Measurements from ENCODE around the gene RPS24.
"Not testable (repeated sequence)": the region's sequence is repeated elsewhere in the genome, so short reads cannot be mapped to it uniquely, and the experiment has no call there.

RPS24 gene

DNA sequence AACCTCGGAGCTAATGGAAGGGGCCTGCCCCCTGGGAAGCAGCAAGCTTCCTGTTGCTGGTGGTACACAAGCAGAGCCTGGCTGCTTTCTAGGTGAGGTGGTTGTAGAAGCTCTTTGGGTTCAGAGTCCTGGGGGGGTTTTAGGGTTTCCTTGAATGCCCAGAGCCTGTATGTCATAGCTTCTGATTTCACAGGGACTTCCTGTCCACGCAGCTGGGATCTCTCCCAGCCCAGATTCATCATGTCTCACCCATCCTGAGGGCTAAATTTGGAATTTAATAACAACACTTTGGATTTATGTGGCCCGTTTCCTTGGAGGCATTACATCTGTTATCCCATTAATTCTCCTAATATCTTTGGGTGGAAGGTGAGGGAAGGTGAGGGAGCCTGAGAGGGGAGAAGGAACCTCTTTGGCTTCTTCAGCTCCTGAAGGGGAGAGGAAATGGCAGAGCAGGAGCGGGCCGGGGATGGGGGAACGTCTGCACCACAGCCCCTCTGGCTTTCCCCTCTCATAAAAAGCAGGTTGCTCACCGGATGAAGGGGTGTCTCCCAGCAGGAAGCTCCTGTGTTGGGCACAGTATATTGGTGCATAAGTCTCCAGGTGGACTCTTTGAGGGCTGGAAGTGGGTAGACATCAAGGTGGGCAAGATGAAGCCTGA, 19.7 kb downstream of the RPS24 start:
- Histone ChIP-seq H3K4me2 (peak overlapping the region; percentile 25 to 75 (median 61)), H3K4me3 (no peak overlapping the region), H3K36me3 (peaks cover 0 to 10% (median 0%) of the 10 kb centered on the region in 11 experiments; a peak in 4 of 22 replicates), H4K20me1 (peaks cover 0 to 15% (median 0%) of the 10 kb centered on the region in 11 experiments; a peak in 7 of 22 replicates), H3K27me3 (no peaks in the 10 kb centered on the region), H3K4me1 (peaks cover 15 to 27% (median 22%) of the 10 kb centered on the region in 10 experiments), H3K9me3 (replicated peaks in 1 of 11) (no peaks in the 10 kb centered on the region), H3K27ac (peak overlapping the region in 1 of 11 experiments; percentile 19; a peak in 2 of 22 replicates), H3K9ac (0 out of 22 replicates have a peak overlapping the region, but pooled peaks of 1 of the 11 experiments have one; percentile 16)
- TF ChIP-seq Cebpa-rat (IDR thresholded peaks at IDR 0.05), result no peak

DNA sequence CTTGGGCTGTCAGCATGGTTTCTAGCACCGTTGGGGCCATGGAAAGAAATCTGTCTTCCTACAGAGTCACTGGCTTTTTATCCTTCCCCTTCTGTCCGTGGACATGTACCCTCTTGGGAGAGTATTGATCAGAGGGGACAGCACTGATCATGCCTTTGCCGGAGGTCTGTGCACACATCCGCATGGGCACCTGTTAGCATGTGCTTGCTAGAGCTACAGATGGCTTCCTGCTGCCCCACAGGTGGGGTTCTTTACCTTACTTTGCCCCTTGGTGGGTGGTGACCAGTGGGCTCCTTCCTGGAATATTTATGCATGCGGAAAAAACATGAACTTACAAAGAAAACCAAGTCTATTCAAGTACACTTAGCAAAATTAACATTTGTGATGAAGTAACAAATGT, 24.9 kb downstream of the RPS24 start:
- no peak overlapping the region for H3K4me2 ChIP-seq
- H3K9ac ChIP-seq, result no peak overlapping the region
- H4K20me1 ChIP-seq, result peaks cover 0 to 8% (median 0%) of the 10 kb centered on the region in 11 experiments; a peak in 4 of 22 replicates
- H3K4me1 ChIP-seq, result peaks cover 0 to 32% (median 28%) of the 10 kb centered on the region in 10 experiments; a peak in 17 of 20 replicates
- no peaks in the 10 kb centered on the region for H3K9me3 ChIP-seq (replicated peaks in 1 of 11)
- H3K36me3 ChIP-seq, result peaks cover 0 to 10% (median 0%) of the 10 kb centered on the region in 11 experiments; a peak in 4 of 22 replicates
- no peak overlapping the region for H3K27ac ChIP-seq
- H3K27me3 ChIP-seq, result no peaks in the 10 kb centered on the region
- H3K4me3 ChIP-seq, result no peak overlapping the region
- TF ChIP-seq Cebpa-rat (IDR thresholded peaks at IDR 0.05), result no peak

DNA sequence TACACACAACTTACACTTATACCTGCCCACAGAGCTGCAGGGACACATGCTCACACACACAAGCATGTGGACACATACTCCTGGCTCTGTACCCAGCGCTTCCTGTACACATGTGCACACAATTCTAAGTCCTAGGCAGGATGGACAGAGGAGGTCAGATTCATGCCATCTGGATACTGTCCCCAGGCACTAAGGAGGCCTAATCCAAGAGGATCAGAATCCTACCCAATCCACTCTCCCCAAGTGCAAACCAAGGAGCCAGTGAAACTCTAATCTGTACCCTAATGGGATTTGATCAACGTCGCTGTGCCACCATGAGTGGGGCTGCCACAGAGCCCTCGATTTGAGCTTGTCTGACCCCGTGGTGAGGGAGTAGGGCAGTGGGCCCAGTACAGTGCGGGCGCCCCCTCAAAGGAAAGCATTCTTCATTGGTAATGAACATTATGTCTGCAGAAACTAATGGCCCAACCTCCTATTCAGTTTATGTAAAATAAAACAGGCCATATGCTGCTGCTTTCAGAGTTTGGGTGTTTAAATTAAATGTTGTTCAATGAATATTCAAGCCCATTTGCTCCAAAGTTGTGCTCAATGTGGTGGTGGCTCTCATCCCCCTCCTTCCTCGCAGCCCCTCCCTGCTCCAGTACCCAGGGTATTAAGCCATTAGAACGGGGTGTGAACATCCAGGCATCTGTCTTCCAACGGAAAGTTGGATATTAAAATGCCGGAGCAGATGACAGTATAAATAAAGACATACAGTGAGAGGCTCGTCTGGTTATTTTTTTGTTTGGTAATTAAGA, 26.4 kb downstream of the RPS24 start:
- H3K9me3 ChIP-seq (replicated peaks in 1 of 11), result no peaks in the 10 kb centered on the region; a peak in 1 of 22 replicates
- peaks cover 0 to 35% (median 30%) of the 10 kb centered on the region in 10 experiments; a peak in 16 of 20 replicates for H3K4me1 ChIP-seq
- H4K20me1 ChIP-seq, result no peaks in the 10 kb centered on the region; a peak in 2 of 22 replicates
- no peaks in the 10 kb centered on the region for H3K27me3 ChIP-seq
- no peak for TF ChIP-seq Cebpa-rat (IDR thresholded peaks at IDR 0.05)
- H3K27ac ChIP-seq, result no peak overlapping the region
- H3K4me2 ChIP-seq, result no peak overlapping the region; a peak in 1 of 22 replicates
- no peak overlapping the region for H3K4me3 ChIP-seq
- peaks cover 0 to under 1% (median 0%) of the 10 kb centered on the region in 11 experiments; a peak in 1 of 22 replicates for H3K36me3 ChIP-seq
- no peak overlapping the region for H3K9ac ChIP-seq

DNA sequence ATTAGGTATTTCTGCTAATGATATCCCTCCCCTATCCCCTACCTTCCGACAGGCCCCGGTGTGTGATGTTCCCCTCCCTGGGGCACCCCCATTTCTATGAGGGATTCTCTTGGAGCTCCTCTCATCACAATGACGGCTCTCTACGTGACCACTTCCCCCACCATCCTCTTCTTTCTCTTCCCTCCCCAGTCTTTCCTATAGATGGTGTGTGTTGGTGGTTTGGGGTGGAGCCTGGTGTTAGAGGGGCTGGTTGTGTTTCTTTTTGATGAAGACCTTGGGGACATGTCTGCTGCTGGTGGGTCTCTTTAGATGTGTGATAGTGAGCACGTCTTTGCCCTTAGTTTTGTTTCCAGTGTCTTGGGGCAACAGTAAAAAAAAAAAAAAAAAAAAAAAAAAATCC, 28.6 kb downstream of the RPS24 start:
- Histone ChIP-seq H3K27ac (no peak overlapping the region), H3K9me3 (replicated peaks in 1 of 11) (no peaks in the 10 kb centered on the region; a peak in 1 of 22 replicates), H4K20me1 (no peaks in the 10 kb centered on the region; a peak in 1 of 22 replicates), H3K27me3 (no peaks in the 10 kb centered on the region), H3K4me3 (no peak overlapping the region), H3K4me2 (peak overlapping the region in 9 of 11 experiments; percentile 9 to 84 (median 67); a peak in 17 of 22 replicates), H3K9ac (no peak overlapping the region), H3K4me1 (peaks cover 7 to 56% (median 41%) of the 10 kb centered on the region in 10 experiments), H3K36me3 (no peaks in the 10 kb centered on the region)
- TF ChIP-seq Cebpa-rat (IDR thresholded peaks at IDR 0.05), result no peak

GRCh38 chr10:78063236-78063635, 29.6 kb downstream of the RPS24 start:
- Histone ChIP-seq H4K20me1 (no peaks in the 10 kb centered on the region; a peak in 1 of 22 replicates), H3K9me3 (replicated peaks in 1 of 11) (no peaks in the 10 kb centered on the region; a peak in 1 of 22 replicates), H3K4me1 (peaks cover 7 to 61% (median 41%) of the 10 kb centered on the region in 10 experiments), H3K36me3 (no peaks in the 10 kb centered on the region), H3K9ac (no peak overlapping the region), H3K4me3 (no peak overlapping the region), H3K27ac (no peak overlapping the region), H3K27me3 (no peaks in the 10 kb centered on the region), H3K4me2 (peak overlapping the region in 9 of 11 experiments; percentile 9 to 84 (median 67); a peak in 17 of 22 replicates)
- no peak for TF ChIP-seq Cebpa-rat (IDR thresholded peaks at IDR 0.05)

DNA sequence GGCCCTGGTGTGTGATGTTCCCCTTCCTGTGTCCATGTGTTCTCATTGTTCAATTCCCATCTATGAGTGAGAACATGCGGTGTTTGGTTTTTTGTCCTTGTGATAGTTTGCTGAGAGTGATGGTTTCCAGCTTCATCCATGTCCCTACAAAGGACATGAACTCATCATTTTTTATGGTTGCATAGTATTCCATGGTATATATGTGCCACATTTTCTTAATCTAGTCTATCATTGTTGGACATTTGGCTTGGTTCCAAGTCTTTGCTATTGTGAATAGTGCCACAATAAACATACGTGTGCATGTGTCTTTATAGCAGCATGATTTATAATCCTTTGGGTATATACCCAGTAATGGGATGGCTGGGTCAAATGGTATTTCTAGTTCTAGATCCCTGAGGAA, 31.3 kb downstream of the RPS24 start:
- not testable (repeated sequence) for H3K9me3 ChIP-seq (replicated peaks in 1 of 11); H3K9ac ChIP-seq; H3K36me3 ChIP-seq; H4K20me1 ChIP-seq; H3K27me3 ChIP-seq; H3K27ac ChIP-seq; H3K4me3 ChIP-seq; H3K4me2 ChIP-seq
- H3K4me1 ChIP-seq, result peaks cover 7 to 61% (median 41%) of the 10 kb centered on the region in 10 experiments

DNA sequence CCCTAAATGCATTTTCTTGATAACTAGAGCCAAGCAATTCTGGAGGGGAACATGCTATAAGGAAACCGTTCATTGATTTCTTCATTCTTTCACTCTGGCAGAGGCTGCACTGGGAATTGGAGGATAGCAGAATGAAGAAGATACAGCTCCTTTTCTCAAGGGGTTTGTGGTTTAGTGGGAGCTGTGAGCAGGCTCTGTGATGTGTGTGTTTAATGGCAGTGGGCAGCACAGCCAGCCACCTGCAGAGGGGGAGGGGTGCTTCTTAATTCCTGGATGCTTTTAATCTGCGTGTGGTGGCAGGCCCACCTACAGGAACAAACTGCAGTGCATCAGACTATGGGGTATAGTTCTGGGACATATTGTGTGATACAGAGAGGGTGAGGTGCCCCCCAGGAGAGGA, 31.9 kb downstream of the RPS24 start:
- Histone ChIP-seq H4K20me1 (no peaks in the 10 kb centered on the region; a peak in 1 of 22 replicates), H3K27ac (no peak overlapping the region), H3K4me3 (no peak overlapping the region), H3K4me2 (peak overlapping the region; percentile 20 to 79 (median 64); a peak in 19 of 22 replicates), H3K36me3 (no peaks in the 10 kb centered on the region), H3K4me1 (peaks cover 7 to 61% (median 41%) of the 10 kb centered on the region in 10 experiments), H3K9me3 (replicated peaks in 1 of 11) (no peaks in the 10 kb centered on the region; a peak in 1 of 22 replicates), H3K9ac (peak overlapping the region in 1 of 11 experiments; percentile 27; a peak in 1 of 22 replicates), H3K27me3 (no peaks in the 10 kb centered on the region)
- no peak for TF ChIP-seq Cebpa-rat (IDR thresholded peaks at IDR 0.05)

- no peaks in the 10 kb centered on the region; a peak in 1 of 22 replicates for H4K20me1 ChIP-seq
- peak overlapping the region; percentile 20 to 79 (median 64); a peak in 19 of 22 replicates for H3K4me2 ChIP-seq
- H3K4me1 ChIP-seq, result peaks cover 7 to 60% (median 40%) of the 10 kb centered on the region in 10 experiments
- no peaks in the 10 kb centered on the region; a peak in 1 of 22 replicates for H3K9me3 ChIP-seq (replicated peaks in 1 of 11)
- no peaks in the 10 kb centered on the region for H3K27me3 ChIP-seq
- TF ChIP-seq Cebpa-rat (IDR thresholded peaks at IDR 0.05), result no peak
- peak overlapping the region in 1 of 11 experiments; percentile 27; a peak in 1 of 22 replicates for H3K9ac ChIP-seq
- no peak overlapping the region for H3K27ac ChIP-seq
- H3K36me3 ChIP-seq, result no peaks in the 10 kb centered on the region
- H3K4me3 ChIP-seq, result no peak overlapping the region
Observed at GRCh38 chr10:78066012-78066411, 32.3 kb downstream of the RPS24 start.

Data from BLaER1 treated with 17β-estradiol and CSF1 and Interleukin-3, amounts not matched to agents 10 nM and 100 nM (cell line).